ENCODE results near the gene SYK. TPM values are rescaled to one million over a fixed set of nuclear protein-coding genes. Genes with fewer than 3 reads are reported as not detected.

Gene SYK
- total and polyA plus RNA-seq, 2 of the 13 experiments (the other 11 are each of a cell fraction or from before 2014, with no cell fraction given), result not detected

- Histone ChIP-seq H3K4me3 (replicated peaks in 1 of 3; ENCODE audit: insufficient read depth in 1 of 3, low read depth in 2 of 3, low read length in 3 of 3) (no peak overlapping the region), H3K79me2 (ENCODE audit: insufficient read depth, low read length) (no peaks in the 10 kb centered on the region), H4K20me1 (ENCODE audit: insufficient read depth, low read length) (no peaks in the 10 kb centered on the region), H2AFZ (ENCODE audit: low read length) (no peak overlapping the region), H3K9ac (ENCODE audit: insufficient read depth, low read depth, low read length) (no peak overlapping the region), H3K36me3 (replicated peaks in 1 of 2; ENCODE audit: control insufficient read depth in 1 of 2, insufficient read depth in 2 of 2, low read length in 2 of 2) (no peaks in the 10 kb centered on the region), H3K4me2 (ENCODE audit: low read depth, low read length) (no peak overlapping the region), H3K27ac (ENCODE audit: extremely low read length, insufficient read depth, low read length) (no peak overlapping the region), H3K27me3 (ENCODE audit: control insufficient read depth in 1 of 2, insufficient read depth in 2 of 2, low read length in 2 of 2) (no peaks in the 10 kb centered on the region; a peak in 1 of 5 replicates), H3K4me1 (ENCODE audit: insufficient read depth, low read length) (no peaks in the 10 kb centered on the region), H3K9me3 (ENCODE audit: low read length) (peaks cover 10% of the 10 kb centered on the region)
- ChIA-PET CTCF (ENCODE audit: low intra/inter-chr PET ratio, low total read pairs) (no interaction called here), POLR2A (no interaction called here)
- DNase-seq (ENCODE audit: low spot score) (no peak), FAIRE-seq (no peak), ATAC-seq (peak; percentile 49; the same call in 2 of the 3 replicates)
- in situ Hi-C loops (cut with HindIII; ENCODE audit: extremely low pct_ligation_motif_present, low pct_unique_long_range_greater_than_20kb) (loop anchor here (25.0 kb wide), 1 partner anchor 636 kb away; no protein-coding TSS in a partner anchor), intact Hi-C loops (cut with micrococcal nuclease; ENCODE audit: unreplicated experiment) (no loop called here)
- TF ChIP-seq NFKB2 (CRISPR knock-in tag; IDR thresholded peaks at IDR 0.05; ENCODE audit: borderline replicate concordance), result no peak
- no peak for TF ChIP-seq PHF20 (CRISPR knock-in tag; IDR thresholded peaks at IDR 0.05)
- peak; percentile 44 for TF ChIP-seq CTCF (CRISPR knock-in tag; IDR thresholded peaks at IDR 0.05)
- no peak for TF ChIP-seq MTA1 (CRISPR knock-in tag; IDR thresholded peaks at IDR 0.05; ENCODE audit: borderline replicate concordance)
- TF ChIP-seq STAG1 (CRISPR knock-in tag; IDR thresholded peaks at IDR 0.05), result peak; percentile 38
- WGBS (ENCODE audit: low lambda C conversion rate), result 0% methylated on average over 1 of the region's 1 CpG
- BruUV-seq (replicated peaks), result no TSS peak
These were observed 28.0 kb upstream of the SYK start for GRCh38 chr9:90773617-90774016.

- H3K79me2 ChIP-seq (ENCODE audit: insufficient read depth, low read length), result no peaks in the 10 kb centered on the region
- H3K4me3 ChIP-seq (replicated peaks in 1 of 3; ENCODE audit: insufficient read depth in 1 of 3, low read depth in 2 of 3, low read length in 3 of 3), result no peak overlapping the region
- peaks cover 5% of the 10 kb centered on the region; the same call in 1 of the 2 replicates for H3K9me3 ChIP-seq (ENCODE audit: low read length)
- ChIA-PET CTCF (ENCODE audit: low intra/inter-chr PET ratio, low total read pairs) (no interaction called here), POLR2A (no interaction called here)
- BruUV-seq (replicated peaks), result no TSS peak
- no peak overlapping the region for H3K4me2 ChIP-seq (ENCODE audit: low read depth, low read length)
- no peaks in the 10 kb centered on the region; a peak in 1 of 5 replicates for H3K27me3 ChIP-seq (ENCODE audit: control insufficient read depth in 1 of 2, insufficient read depth in 2 of 2, low read length in 2 of 2)
- no peak overlapping the region for H2AFZ ChIP-seq (ENCODE audit: low read length)
- H3K27ac ChIP-seq (ENCODE audit: extremely low read length, insufficient read depth, low read length), result no peak overlapping the region
- intact Hi-C loops (cut with micrococcal nuclease; ENCODE audit: unreplicated experiment), result no loop called here
- H3K9ac ChIP-seq (ENCODE audit: insufficient read depth, low read depth, low read length), result no peak overlapping the region
- in situ Hi-C loops (cut with HindIII; ENCODE audit: extremely low pct_ligation_motif_present, low pct_unique_long_range_greater_than_20kb), result loop anchor here (25.0 kb wide), 1 partner anchor 637 kb away; no protein-coding TSS in a partner anchor
- H3K4me1 ChIP-seq (ENCODE audit: insufficient read depth, low read length), result no peaks in the 10 kb centered on the region
- H3K36me3 ChIP-seq (replicated peaks in 1 of 2; ENCODE audit: control insufficient read depth in 1 of 2, insufficient read depth in 2 of 2, low read length in 2 of 2), result no peaks in the 10 kb centered on the region
- 30% methylated on average over 2 of the region's 3 CpGs for WGBS (ENCODE audit: low lambda C conversion rate)
- DNase-seq (ENCODE audit: low spot score) (no peak), ATAC-seq (no peak), FAIRE-seq (no peak)
- H4K20me1 ChIP-seq (ENCODE audit: insufficient read depth, low read length), result no peaks in the 10 kb centered on the region
- no peak for TF ChIP-seq PAX8 (CRISPR knock-in tag; IDR thresholded peaks at IDR 0.05; ENCODE audit: borderline replicate concordance)
- TF ChIP-seq ZBTB26 (CRISPR knock-in tag; IDR thresholded peaks at IDR 0.05; ENCODE audit: borderline replicate concordance), result no peak
- TF ChIP-seq HINFP (CRISPR knock-in tag; IDR thresholded peaks at IDR 0.05; ENCODE audit: low read depth), result no peak
- TF ChIP-seq ZNF562 (CRISPR knock-in tag; IDR thresholded peaks at IDR 0.05; ENCODE audit: borderline replicate concordance), result no peak
- TF ChIP-seq MED1 (CRISPR knock-in tag; IDR thresholded peaks at IDR 0.05), result no peak
- TF ChIP-seq NKX3-1 (CRISPR knock-in tag; IDR thresholded peaks at IDR 0.05), result no peak
These were observed 27.5 kb upstream of the SYK start for GRCh38 chr9:90774071-90774470.
